ENCODE data around the gene ZNF530.

ZNF530 gene

DNA sequence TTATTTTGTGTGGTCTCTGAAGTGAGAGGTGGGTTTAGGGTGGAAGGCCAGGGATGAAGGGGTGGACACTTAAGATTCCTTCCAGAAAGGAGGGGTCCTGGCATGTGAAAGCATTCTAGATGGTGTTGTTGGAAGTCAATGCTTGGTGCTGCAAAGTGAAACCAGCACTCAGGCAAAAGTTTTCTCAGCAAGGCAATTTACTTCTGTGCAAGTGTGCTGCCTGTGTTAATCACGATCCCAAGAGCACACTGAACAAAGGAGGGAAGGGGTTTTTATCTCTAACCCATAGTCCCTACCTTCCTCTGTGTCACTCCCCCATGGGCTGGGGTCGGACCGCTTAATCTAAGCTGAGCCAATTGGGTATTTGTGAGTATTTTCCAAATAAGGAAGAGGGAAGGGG is 15.7 kb downstream of the ZNF530 start:
- DNase-seq: no peak

DNA sequence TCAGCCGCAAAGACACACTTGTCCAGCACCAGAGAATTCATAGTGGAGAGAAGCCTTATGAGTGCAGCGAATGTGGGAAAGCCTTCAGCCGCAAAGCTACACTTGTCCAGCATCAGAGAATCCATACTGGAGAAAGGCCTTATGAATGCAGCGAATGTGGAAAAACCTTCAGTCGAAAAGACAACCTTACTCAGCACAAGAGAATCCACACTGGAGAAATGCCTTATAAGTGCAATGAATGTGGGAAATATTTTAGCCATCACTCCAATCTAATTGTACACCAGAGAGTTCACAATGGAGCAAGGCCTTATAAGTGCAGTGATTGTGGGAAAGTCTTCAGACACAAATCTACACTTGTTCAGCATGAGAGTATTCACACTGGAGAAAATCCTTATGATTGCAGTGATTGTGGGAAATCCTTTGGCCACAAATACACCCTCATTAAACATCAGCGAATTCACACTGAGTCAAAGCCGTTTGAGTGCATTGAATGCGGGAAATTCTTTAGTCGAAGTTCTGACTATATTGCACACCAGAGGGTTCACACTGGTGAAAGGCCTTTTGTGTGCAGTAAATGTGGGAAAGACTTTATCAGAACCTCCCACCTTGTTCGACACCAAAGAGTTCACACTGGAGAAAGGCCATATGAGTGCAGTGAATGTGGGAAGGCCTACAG is 21.1 kb downstream of the ZNF530 start:
- no peak for DNase-seq

DNA sequence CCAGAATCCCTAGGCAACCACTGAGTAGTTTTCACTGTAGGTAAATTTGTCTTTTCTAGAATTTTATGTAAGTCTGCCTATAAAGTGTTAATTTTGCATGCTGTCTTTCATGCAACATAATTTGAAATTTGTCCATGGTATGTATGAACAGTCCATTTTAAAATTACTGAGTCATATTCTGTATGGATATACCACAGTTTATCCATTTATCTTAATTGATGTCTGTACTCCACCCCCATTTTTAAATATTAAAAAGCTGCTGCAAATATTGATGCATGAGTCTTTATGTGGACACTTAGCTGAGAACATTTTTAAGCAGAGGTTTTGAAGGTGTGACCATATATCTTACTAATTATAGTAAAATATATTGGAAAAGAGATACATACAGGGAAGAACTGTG is 23.4 kb downstream of the ZNF530 start:
- DNase-seq: no peak

DNA sequence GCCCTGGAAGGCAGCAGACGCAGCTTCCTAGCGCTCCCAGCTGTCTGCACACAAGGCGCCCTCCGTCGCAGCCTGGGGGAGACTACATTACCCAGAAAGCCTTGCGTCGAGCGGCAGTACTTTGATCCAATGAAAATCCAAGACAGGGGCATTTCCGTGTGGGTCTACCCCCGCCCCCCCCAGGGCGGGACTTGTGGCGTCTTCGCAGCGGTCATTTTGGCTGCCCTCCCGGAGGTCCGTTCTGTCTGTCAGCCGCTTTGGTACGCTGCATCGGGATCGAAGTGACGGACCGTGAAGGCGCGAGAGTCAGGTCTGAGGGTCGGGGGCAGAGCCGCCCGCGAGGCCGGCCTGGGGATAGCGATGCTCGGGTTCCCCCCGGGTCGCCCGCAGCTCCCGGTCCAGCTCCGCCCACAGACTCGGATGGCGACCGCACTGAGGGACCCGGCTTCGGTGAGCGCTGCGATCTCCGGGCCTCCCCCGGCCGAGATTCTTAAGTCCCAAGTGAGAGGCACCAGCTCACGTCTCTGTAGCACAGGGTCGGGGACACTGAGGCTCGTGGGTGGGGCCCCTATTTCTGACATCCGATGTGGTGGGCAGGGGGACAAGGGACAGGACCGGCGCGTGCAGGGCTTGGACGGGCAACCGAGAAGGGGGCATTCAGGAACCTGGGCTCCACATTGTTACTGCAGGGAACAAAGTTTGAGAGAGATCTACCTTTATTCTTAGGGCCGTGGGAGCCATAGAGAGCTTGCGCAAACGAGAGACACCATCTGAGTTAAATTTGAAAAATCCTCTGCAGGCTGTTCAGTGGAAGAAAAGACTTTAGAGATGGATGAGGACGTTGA is 33.5 kb downstream of the ZNF530 start, which contains the start of gene ZNF211:
Gene ZNF211 (plus strand): TSS at position 182 of the 845 bp plus-strand sequence. CDS start 179 bp downstream, at position 361.
- DNase-seq: peak; percentile 89 to 97

DNA sequence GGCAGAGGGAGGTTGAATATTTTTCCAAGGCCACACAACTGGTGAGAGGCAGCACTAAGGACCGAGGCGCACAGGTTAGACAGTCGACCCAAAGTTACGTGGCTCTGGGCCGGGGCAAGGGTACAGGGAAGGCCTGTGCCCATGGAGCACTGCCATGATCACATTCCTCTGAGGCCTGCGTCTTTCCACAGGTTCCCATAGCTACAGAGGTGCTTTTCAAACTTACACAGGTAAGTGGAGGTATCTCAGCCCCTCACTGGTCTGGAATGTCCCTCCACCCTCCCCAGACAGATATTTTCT is 34.1 kb downstream of the ZNF530 start:
- DNase-seq: no peak

DNA sequence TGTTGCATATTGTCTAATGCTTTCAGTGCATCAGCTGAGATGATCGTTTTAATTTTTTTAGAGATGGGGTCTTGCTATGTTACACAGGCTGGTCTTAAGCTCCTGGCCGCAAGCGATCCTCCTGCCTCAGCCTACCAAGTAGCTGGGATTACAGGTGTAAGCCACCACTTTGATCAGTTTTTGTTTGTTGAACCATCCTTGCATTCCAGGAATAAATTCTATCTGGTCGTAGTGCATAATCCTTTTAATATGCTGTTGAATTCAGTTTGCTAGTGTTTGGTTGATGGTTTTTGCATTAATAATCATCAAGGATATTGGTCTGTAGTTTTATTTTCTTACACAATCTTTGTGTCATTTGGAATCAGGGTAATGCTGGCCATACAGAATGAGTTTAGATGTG is 37.7 kb downstream of the ZNF530 start:
- DNase-seq: no peak

DNA sequence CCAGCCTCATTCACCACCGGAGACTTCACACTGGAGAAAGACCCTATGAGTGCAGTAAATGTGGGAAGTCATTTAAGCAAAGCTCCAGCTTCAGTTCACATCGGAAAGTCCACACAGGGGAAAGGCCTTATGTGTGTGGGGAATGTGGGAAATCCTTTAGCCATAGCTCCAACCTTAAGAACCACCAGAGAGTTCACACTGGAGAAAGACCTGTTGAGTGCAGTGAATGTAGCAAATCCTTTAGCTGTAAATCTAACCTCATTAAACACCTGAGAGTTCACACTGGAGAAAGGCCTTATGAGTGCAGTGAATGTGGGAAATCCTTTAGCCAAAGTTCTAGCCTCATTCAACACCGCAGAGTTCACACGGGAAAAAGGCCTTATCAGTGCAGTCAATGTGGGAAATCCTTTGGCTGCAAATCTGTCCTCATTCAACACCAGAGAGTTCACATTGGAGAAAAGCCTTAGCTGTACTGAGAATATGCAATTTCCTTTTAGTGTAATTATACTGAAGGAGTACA is 42.1 kb downstream of the ZNF530 start:
- no peak for DNase-seq

DNA sequence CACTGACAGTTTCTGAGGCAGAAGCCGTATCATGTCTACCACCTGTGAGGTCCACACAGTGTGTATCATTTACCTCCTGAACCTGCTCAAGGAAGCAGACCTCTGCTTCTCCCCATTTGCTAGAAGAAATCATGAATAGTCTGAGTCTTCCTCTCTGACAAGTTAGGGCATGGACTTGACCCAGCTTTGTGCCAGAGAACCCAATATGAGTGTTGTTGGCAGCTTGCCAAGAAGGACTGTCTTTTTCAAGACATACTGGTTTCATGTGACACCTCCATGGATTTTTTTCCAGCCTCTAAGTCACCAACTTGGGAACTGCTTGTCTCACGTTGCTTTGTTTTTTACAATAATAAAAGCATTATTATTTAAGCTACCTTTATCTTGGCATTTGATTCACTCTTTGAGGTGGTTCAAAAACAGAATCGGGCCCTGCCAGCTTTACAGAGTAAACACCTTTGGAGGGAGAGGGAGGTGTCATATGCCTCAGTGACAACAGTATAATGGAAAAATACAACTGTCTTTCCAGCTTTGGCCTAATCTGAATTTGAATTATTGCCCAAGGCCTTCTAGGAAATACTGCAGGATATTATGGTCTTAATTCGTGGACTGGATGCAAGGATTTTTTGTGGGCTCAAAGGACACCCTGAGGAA is 42.8 kb downstream of the ZNF530 start:
- no peak for DNase-seq

DNA sequence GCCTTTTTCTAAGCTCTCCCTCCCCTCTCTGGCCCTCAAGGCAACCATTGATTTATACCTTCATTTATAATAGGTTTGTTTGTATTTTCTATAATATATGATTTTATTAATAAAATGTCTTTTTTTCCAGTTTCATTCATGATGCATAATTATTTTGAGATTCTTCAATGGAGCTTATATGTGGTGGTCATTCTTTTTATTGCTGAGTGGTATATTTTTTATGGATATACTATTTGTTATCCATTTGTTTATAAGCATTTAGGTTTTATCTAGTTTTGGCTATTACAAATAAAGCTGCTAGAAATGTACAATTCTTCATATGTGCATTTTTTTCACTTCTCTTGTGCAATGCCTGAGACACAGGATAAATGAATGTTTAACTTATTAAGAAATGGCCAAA is 44.0 kb downstream of the ZNF530 start:
- no peak for DNase-seq

DNA sequence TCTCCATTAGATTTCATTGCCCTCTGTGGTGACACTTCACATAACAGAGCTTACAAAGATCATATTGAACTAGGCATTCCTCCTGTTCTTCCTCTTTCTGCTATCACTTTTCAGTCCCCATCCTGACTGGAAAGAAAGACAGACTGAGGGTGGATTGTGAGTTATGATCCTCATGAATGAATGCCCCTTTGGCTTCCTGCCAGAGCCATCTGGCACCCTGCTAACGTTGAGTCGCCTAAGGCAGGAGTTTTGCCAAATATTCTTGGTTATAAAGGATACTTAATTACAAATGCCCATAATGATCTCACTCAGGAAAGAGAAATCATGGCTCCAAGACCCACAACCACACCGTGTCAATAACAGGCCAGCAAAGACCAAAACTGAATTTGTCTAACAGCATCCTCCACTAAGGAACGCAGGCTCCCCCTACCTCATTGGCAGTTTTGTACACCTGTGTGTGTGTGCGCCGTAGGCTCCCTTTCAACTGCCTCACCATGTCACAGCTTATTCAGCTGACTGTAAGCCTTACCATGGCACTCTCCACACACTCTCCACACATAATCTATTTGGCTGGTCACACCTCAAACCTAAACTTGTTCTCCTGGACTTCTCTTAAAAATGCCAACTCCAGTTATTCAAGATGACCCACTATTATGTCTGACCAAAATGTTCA is 48.8 kb downstream of the ZNF530 start:
- DNase-seq: no peak

DNA sequence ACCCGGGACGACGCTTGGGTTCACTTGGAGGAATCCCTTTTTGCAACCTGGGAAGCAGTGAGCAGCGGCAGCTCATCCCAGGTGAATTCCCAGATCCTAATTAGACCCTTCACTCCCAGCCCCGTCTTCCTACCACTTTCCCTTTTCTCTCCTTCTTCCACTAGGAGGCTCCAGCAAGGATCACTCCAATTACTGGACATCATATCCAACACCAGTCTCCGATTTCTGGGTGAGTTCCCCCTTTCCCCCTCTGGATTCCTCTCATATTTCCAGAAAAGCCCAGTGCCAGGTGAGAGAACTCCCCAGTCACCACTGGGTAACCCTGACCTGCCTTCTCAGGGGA is 51.9 kb downstream of the ZNF530 start:
- no peak for DNase-seq

DNA sequence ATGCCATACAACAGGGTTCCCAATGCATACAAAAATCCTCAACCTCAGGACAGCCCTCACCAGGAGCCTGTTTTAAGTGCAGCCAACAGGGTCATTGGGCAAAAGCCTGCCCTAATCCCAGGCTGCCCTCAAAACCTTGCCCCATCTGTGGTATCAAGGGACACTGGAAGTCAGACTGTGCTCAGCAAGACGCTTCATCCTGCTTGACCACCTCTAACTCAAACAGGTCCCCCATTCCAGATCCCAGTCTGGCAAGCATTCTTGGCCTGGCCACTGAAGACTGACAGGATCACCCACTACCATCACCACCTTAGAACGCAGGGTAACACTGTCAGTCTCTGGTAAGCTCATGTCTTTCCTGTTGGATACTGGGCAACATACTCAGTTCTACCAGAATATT is 54.0 kb downstream of the ZNF530 start:
- no peak for DNase-seq

DNA sequence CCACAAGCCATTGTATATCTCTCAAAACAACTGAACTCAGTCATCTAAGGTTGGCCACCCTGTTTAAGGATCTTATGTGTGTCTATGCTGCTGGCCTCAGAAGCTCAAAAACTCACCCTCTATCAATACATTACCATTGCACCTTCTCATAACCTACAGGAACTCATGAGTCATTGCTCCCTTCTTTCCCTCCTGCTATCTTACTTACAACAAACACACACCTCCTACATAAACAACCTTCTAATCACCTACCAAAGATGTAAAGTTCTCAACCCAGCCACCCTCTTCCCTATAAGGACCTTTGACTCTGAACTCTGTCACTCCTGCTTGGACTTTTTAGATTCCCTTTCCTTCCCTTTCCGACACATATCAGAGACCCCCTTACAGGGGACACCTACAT is 55.8 kb downstream of the ZNF530 start:
- no peak for DNase-seq

DNA sequence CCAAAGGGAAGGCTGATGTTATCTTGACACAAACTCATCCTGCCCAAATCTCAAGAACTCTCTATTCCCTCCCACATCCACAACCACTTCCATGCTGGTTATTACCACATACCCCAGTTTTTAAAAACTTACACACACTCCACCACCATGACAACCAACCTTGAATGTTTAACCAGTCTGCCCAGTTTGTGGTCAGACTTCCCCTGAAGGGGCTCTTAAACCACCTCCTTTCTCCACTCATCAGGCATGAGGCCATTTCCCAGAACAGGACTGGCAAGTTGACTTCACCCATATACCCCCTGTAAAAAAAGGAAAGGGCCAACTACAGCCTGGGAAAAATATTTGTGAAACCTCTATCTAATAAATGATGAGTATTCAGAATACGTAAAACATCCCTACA is 56.7 kb downstream of the ZNF530 start:
- no peak for DNase-seq

Data from inflammatory macrophage treated with lipopolysaccharide for 1 hour (primary cell).